ENCODE results near the gene AURKA. TPM values are rescaled to one million over a fixed set of nuclear protein-coding genes. Genes with fewer than 3 reads are reported as not detected.

AURKA gene
- total and polyA plus RNA-seq, 2 of the 8 experiments (the other 6 are each of a cell fraction or from before 2014, with no cell fraction given), result 45.8 to 84.8 TPM

GRCh38 chr20:56430461-56430860 lies 38.4 kb upstream of the AURKA start (continued):
- no peak for TF ChIP-seq CTBP2 (IDR thresholded peaks at IDR 0.05; ENCODE audit: borderline replicate concordance, insufficient read depth, insufficient read length, low read length)
- no peak for TF ChIP-seq TCF12 (IDR thresholded peaks at IDR 0.05; ENCODE audit: low read depth, low read length)
- TF ChIP-seq MAFK (IDR thresholded peaks at IDR 0.05; ENCODE audit: low read depth, low read length), result no peak
- TF ChIP-seq BRCA1 (IDR thresholded peaks at IDR 0.05; ENCODE audit: low read depth, low read length), result no peak
- no peak for TF ChIP-seq SIN3A (conservative IDR thresholded peaks at IDR 0.05 in 1 of 2, IDR thresholded peaks at IDR 0.05 in 1 of 2; ENCODE audit: low read depth in 1 of 2, low read length in 2 of 2)
- TF ChIP-seq EGR1 (IDR thresholded peaks at IDR 0.05; ENCODE audit: borderline replicate concordance, low read depth, low read length), result no peak
- TF ChIP-seq KDM1A (IDR thresholded peaks at IDR 0.05; ENCODE audit: borderline replicate concordance, low read length), result no peak

Data from H1 (cell line).